ENCODE results near the gene EARS2.

GRCh38 chr16:23534868-23535860, 22.0 kb downstream of the EARS2 start:
- TF ChIP-seq EZH2 (IDR thresholded peaks at IDR 0.05; ENCODE audit: low read length), result no peak
- no peak for TF ChIP-seq CTCF (optimal IDR thresholded peaks at IDR 0.05 in 1 of 3, IDR thresholded peaks at IDR 0.05 in 1 of 3, conservative IDR thresholded peaks at IDR 0.05 in 1 of 3; ENCODE audit: extremely low read depth in 1 of 3, insufficient read depth in 2 of 3, low read length in 3 of 3)
